Aorta (tissue), 5 donors: ENCODE results near the gene MALT1. TPM values are rescaled to one million over a fixed set of nuclear protein-coding genes. Genes with fewer than 3 reads are reported as not detected.

Experiments used
- ATAC-seq: fragments of 200-7000 bp; cut with Tn5 transposase; one replicate; pipeline ENCODE4 v1.9.1; 2022; ENCODE audit warnings: moderate library complexity; ENCODE audit not compliant: low FRiP score
- DNase-seq, 2 donors: peaks; one replicate each; pipeline ENCODE4 v3.0.0-alpha.2; 2020
- H3K27ac ChIP-seq, 2 donors: one replicate each; pipeline ENCODE4 v1.5.1; 2013; ENCODE audit warnings: low read length in 2 of 2, mild to moderate bottlenecking in 2 of 2, moderate library complexity in 2 of 2, control low read depth in 1 of 2, inconsistent platforms in 1 of 2, low read depth in 1 of 2
- H3K27me3 ChIP-seq, 2 donors: one replicate each; pipeline ENCODE4 v1.6.1; 2013; ENCODE audit warnings: control low read depth in 1 of 2, low read length in 1 of 2, mild to moderate bottlenecking in 1 of 2, moderate library complexity in 1 of 2; ENCODE audit not compliant: insufficient read depth in 2 of 2, control insufficient read depth in 1 of 2
- H3K36me3 ChIP-seq, 2 donors: one replicate each; pipeline ENCODE4 v1.6.1; 2013; ENCODE audit warnings: control low read depth in 1 of 2, low read length in 1 of 2, mild to moderate bottlenecking in 1 of 2; ENCODE audit not compliant: insufficient read depth in 2 of 2, control insufficient read depth in 1 of 2
- H3K4me1 ChIP-seq, 2 donors: one replicate each; pipeline ENCODE4 v1.6.1; 2013; ENCODE audit warnings: low read length in 2 of 2, control low read depth in 1 of 2, mild to moderate bottlenecking in 1 of 2, moderate library complexity in 1 of 2; ENCODE audit not compliant: insufficient read depth in 2 of 2, control insufficient read depth in 1 of 2
- H3K4me3 ChIP-seq, 2 donors: one replicate each; pipeline ENCODE4 v1.5.1; 2013; ENCODE audit warnings: low read length in 2 of 2, control low read depth in 1 of 2, mild to moderate bottlenecking in 1 of 2
- H3K9me3 ChIP-seq: one replicate; pipeline ENCODE4 v1.6.1; 2013; ENCODE audit warnings: mild to moderate bottlenecking, low read length; ENCODE audit not compliant: control insufficient read depth
- WGBS, 2 donors: extraction: QIAGEN DNeasy Blood & Tissue Kit; methylation state at CpG; one replicate each; pipeline ENCODE4 v1.1.7; 2013; 5-methylcytosine and 5-hydroxymethylcytosine counted together
- intact Hi-C, 2 donors: fragments of 100-400 bp; cut with DNase I; formaldehyde crosslinking; loops; one replicate each; pipeline versions ENCODE4 v1.14.2 to v1.15.0; 2022
- polyA plus RNA-seq, 2 donors: library from polyadenylated mRNA; stranded (reverse); fragments of 200-250 nt; gene quantifications; one replicate each; pipeline ENCODE4 v1.2.3, GENCODE V29; 2013
- total RNA-seq, 2 donors: library from RNA; stranded (reverse); fragmentation: NEBNext Ultra II Directional; extraction: Animal tissue kit (Norgen Biotek cat#: 25700); gene quantifications; one replicate each; pipeline ENCODE4 v1.2.1, GENCODE V29; 2021
- donor health status: healthy with polysubstance abuse.
- donor health status: Bipolar disorder and iron deficiency.
- donor health status: DM: no; HTN: no; CAD: no.
- donor health status: DM: no; HTN: no; CAD: no.
- donor health status: DM: yes; HTN: yes; CAD: no.

The MALT1 gene
- total and polyA plus RNA-seq, 4 donors = 3.0 to 27.4 (median 13.7) TPM

DNA sequence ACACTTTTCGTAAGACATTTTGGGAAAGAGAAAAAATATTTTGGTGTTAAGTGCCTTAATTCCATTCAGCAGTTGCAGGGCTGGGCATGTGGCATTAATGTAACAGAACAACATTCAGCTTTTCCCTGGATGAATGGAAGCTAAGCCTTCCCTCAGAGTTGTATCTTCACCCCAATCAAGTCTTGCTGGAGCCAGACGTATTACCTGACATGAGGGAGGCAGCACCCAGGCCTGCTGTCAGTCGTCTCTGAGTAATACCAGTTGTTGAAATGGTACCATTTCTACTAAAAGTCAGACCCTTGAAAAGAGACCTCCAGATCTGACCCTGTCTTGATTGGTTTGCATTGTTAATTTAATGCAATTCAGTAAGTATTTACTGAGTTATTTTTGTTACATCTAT lies 57.5 kb downstream of the MALT1 start:
- WGBS, 2 donors = 82 to 93% methylated on average over 3 of the region's 3 CpGs
- DNase-seq (no peak), ATAC-seq (no peak)
- H3K27me3 ChIP-seq = no peaks in the 10 kb centered on the region
- H3K4me3 ChIP-seq = no peak overlapping the region
- H3K4me1 ChIP-seq = no peaks in the 10 kb centered on the region
- H3K9me3 ChIP-seq = no peaks in the 10 kb centered on the region
- intact Hi-C loops = no loop called here
- no peak overlapping the region for H3K27ac ChIP-seq
- H3K36me3 ChIP-seq = peaks cover 0 to 4% of the 10 kb centered on the region in 2 donors

- Histone ChIP-seq H3K27me3 (no peaks in the 10 kb centered on the region), H3K9me3 (no peaks in the 10 kb centered on the region), H3K4me3 (no peak overlapping the region), H3K36me3 (peaks cover 0 to 6% of the 10 kb centered on the region in 2 donors), H3K27ac (no peak overlapping the region), H3K4me1 (no peaks in the 10 kb centered on the region)
- DNase-seq = no peak
- 79 to 81% methylated on average over 2 of the region's 2 CpGs for WGBS, 2 donors
- no peak for ATAC-seq
- intact Hi-C loops = no loop called here
Observed at GRCh38 chr18:58730618-58731017, 59.4 kb downstream of the MALT1 start.

GRCh38 chr18:58732471-58732870 lies 61.2 kb downstream of the MALT1 start:
- no peak for ATAC-seq
- Histone ChIP-seq H3K36me3 (peaks cover 0 to 5% of the 10 kb centered on the region in 2 donors), H3K4me1 (no peaks in the 10 kb centered on the region), H3K9me3 (no peaks in the 10 kb centered on the region), H3K27me3 (no peaks in the 10 kb centered on the region), H3K4me3 (no peak overlapping the region), H3K27ac (no peak overlapping the region)
- no peak for DNase-seq
- intact Hi-C loops = no loop called here
- 84 to 89% methylated on average over 2 of the region's 2 CpGs for WGBS, 2 donors

GRCh38 chr18:58733866-58734265 lies 62.6 kb downstream of the MALT1 start:
- no peak overlapping the region for H3K27ac ChIP-seq
- H3K9me3 ChIP-seq = no peaks in the 10 kb centered on the region
- no peaks in the 10 kb centered on the region for H3K27me3 ChIP-seq
- no peak for ATAC-seq
- H3K4me3 ChIP-seq = no peak overlapping the region
- no peak for DNase-seq
- intact Hi-C loops = no loop called here
- no peaks in the 10 kb centered on the region for H3K4me1 ChIP-seq
- H3K36me3 ChIP-seq = peaks cover 0 to 5% of the 10 kb centered on the region in 2 donors
- WGBS, 2 donors = 98 to 100% methylated on average over 1 of the region's 1 CpG

GRCh38 chr18:58738322-58738721 lies 67.1 kb downstream of the MALT1 start:
- H3K27me3 ChIP-seq = no peaks in the 10 kb centered on the region

GRCh38 chr18:58745914-58746313 lies 74.6 kb downstream of the MALT1 start:
- intact Hi-C loops = no loop called here
- WGBS, 2 donors = 85 to 93% methylated on average over 2 of the region's 2 CpGs
- DNase-seq = no peak
- Histone ChIP-seq H3K4me3 (no peak overlapping the region), H3K36me3 (peaks cover 8% of the 10 kb centered on the region in 2 donors), H3K9me3 (peaks cover 2% of the 10 kb centered on the region), H3K27me3 (no peaks in the 10 kb centered on the region), H3K4me1 (no peaks in the 10 kb centered on the region), H3K27ac (no peak overlapping the region)
- no peak for ATAC-seq

More at GRCh38 chr18:58738322-58738721, 67.1 kb downstream of the MALT1 start:
- intact Hi-C loops = no loop called here
- DNase-seq (no peak), ATAC-seq (no peak)
- Histone ChIP-seq H3K9me3 (no peaks in the 10 kb centered on the region), H3K4me1 (no peaks in the 10 kb centered on the region), H3K4me3 (no peak overlapping the region), H3K27ac (no peak overlapping the region), H3K36me3 (peaks cover 0 to 5% of the 10 kb centered on the region in 2 donors)
- WGBS, 2 donors = 89 to 93% methylated on average over 3 of the region's 3 CpGs

- no peak for DNase-seq
- intact Hi-C loops = no loop called here
- 97 to 100% methylated on average over 1 of the region's 1 CpG for WGBS, 2 donors
- H3K4me3 ChIP-seq = no peak overlapping the region
- peaks cover 8% of the 10 kb centered on the region in 2 donors for H3K36me3 ChIP-seq
- H3K4me1 ChIP-seq = no peaks in the 10 kb centered on the region
- no peak overlapping the region for H3K27ac ChIP-seq
- H3K27me3 ChIP-seq = no peaks in the 10 kb centered on the region
- no peak for ATAC-seq
- peaks cover 2% of the 10 kb centered on the region for H3K9me3 ChIP-seq
Observed at GRCh38 chr18:58748899-58749595, 77.8 kb downstream of the MALT1 start.

GRCh38 chr18:58753976-58754375 lies 82.7 kb downstream of the MALT1 start:
- 38 to 46% methylated on average over 3 of the region's 3 CpGs for WGBS, 2 donors
- intact Hi-C loops = no loop called here
- no peaks in the 10 kb centered on the region for H3K4me1 ChIP-seq
- H3K9me3 ChIP-seq = no peaks in the 10 kb centered on the region
- H3K27ac ChIP-seq = no peak overlapping the region
- ATAC-seq = no peak
- DNase-seq = no peak
- H3K4me3 ChIP-seq = no peak overlapping the region
- H3K27me3 ChIP-seq = no peaks in the 10 kb centered on the region
- peaks cover 0 to 2% of the 10 kb centered on the region in 2 donors for H3K36me3 ChIP-seq

GRCh38 chr18:58754544-58755068 lies 83.3 kb downstream of the MALT1 start:
- DNase-seq (peak in 1 of 2 donors; percentile 82), ATAC-seq (peak; percentile 26)
- Histone ChIP-seq H3K4me3 (no peak overlapping the region), H3K36me3 (no peaks in the 10 kb centered on the region), H3K4me1 (no peaks in the 10 kb centered on the region), H3K9me3 (no peaks in the 10 kb centered on the region), H3K27ac (no peak overlapping the region), H3K27me3 (no peaks in the 10 kb centered on the region)
- intact Hi-C loops = no loop called here
- 65 to 67% methylated on average over 10 of the region's 10 CpGs for WGBS, 2 donors
